OCI-LY7 (cell line): ENCODE results near the gene ISG20L2. TPM values are rescaled to one million over a fixed set of nuclear protein-coding genes. Genes with fewer than 3 reads are reported as not detected.

Experiments used
- BruUV-seq: library from RNA; stranded (reverse); fragments of 400-500 nt; replicated peaks from 2 replicates; lab custom pipeline; 2021; lab: Mats Ljungman, UMichigan
- CTCF ChIA-PET: fragments of 300-600 bp; sonication (Branson Sonifier 250); formaldehyde crosslinking; loops from one replicate; lab custom pipeline; 2022; ENCODE audit warnings: antibody characterized with exemption; ENCODE audit not compliant: unreplicated experiment; lab: Charles Lee
- POLR2A ChIA-PET: fragments of 300-600 bp; sonication (Branson Sonifier 250); formaldehyde crosslinking; loops from one replicate; lab custom pipeline; 2022; ENCODE audit warnings: antibody characterized with exemption; lab: Charles Lee
- DNase-seq: peaks from one replicate; pipeline ENCODE4 v3.0.0-alpha.2; 2015; ENCODE audit warnings: low spot score
- H2AFZ ChIP-seq: fragments of 200-600 bp; sonication (generic), shearing (Covaris generic); 2 replicates; pipeline ENCODE4 v1.6.1; 2014; ENCODE audit warnings: mild to moderate bottlenecking, antibody characterized with exemption, low read length, moderate library complexity
- H3K27ac ChIP-seq: fragments of 200-600 bp; sonication (generic); 2 replicates; pipeline ENCODE4 v1.5.1; 2014; ENCODE audit warnings: mixed run types, low read depth, mild to moderate bottlenecking, moderate library complexity, low read length, inconsistent platforms; ENCODE audit not compliant: poor library complexity, severe bottlenecking
- H3K36me3 ChIP-seq: fragments of 200-600 bp; sonication (generic); 2 replicates; pipeline ENCODE4 v1.6.1; 2014; ENCODE audit warnings: mild to moderate bottlenecking, antibody characterized with exemption, low read length, moderate library complexity, mixed read lengths; ENCODE audit not compliant: insufficient read depth
- H3K4me1 ChIP-seq: fragments of 200-600 bp; sonication (generic); 2 replicates; pipeline ENCODE4 v1.5.1; 2014; ENCODE audit warnings: mild to moderate bottlenecking, low read length; ENCODE audit not compliant: insufficient read depth, poor library complexity, severe bottlenecking
- H3K4me2 ChIP-seq: fragments of 200-600 bp; sonication (generic); 2 replicates; pipeline ENCODE4 v1.6.1; 2014; ENCODE audit warnings: mild to moderate bottlenecking, low read length
- H3K4me3 ChIP-seq: fragments of 200-600 bp; sonication (generic); 2 replicates; pipeline ENCODE4 v1.5.1; 2014; ENCODE audit warnings: mild to moderate bottlenecking, low read depth, low read length; ENCODE audit not compliant: poor library complexity, severe bottlenecking
- H3K79me2 ChIP-seq: fragments of 200-600 bp; sonication (generic); 2 replicates; pipeline ENCODE4 v1.6.1; 2016; ENCODE audit warnings: low read depth, mild to moderate bottlenecking, low read length, moderate library complexity, mixed read lengths; ENCODE audit not compliant: insufficient read depth
- H3K9me2 ChIP-seq: fragments of 200-600 bp; sonication (generic); 2 replicates; pipeline ENCODE4 v1.6.1; 2016; ENCODE audit warnings: mild to moderate bottlenecking, low read length, mixed read lengths; ENCODE audit not compliant: insufficient read depth
- H3K9me3 ChIP-seq: fragments of 200-600 bp; sonication (generic); 2 replicates; pipeline ENCODE4 v1.6.1; 2014; ENCODE audit warnings: mild to moderate bottlenecking, mixed run types, low read length, mixed read lengths
- H4K20me1 ChIP-seq: fragments of 200-600 bp; sonication (generic); 2 replicates; pipeline ENCODE4 v1.6.1; 2014; ENCODE audit warnings: mild to moderate bottlenecking, antibody characterized with exemption, low read length, moderate library complexity, mixed read lengths; ENCODE audit not compliant: insufficient read depth
- CTCF ChIP-seq: fragments of 200-600 bp; sonication (generic); conservative IDR thresholded peaks from 2 replicates; pipeline ENCODE4 v1.5.1; 2014; ENCODE audit warnings: mild to moderate bottlenecking, antibody characterized with exemption, low read length, moderate library complexity, mixed read lengths
- EZH2phosphoT487 ChIP-seq: fragments of 200-600 bp; sonication (generic); IDR thresholded peaks from 2 replicates; pipeline ENCODE4 v1.6.1; 2018; ENCODE audit warnings: low read depth, borderline replicate concordance, mild to moderate bottlenecking, mixed run types, antibody characterized with exemption, low read length, moderate library complexity, mixed read lengths
- intact Hi-C: fragments of 100-400 bp; cut with micrococcal nuclease; formaldehyde crosslinking; loops from one replicate; pipeline ENCODE4 v1.10.0; 2022; ENCODE audit not compliant: unreplicated experiment
- total RNA-seq, 2 experiments: library from RNA; depleted of rRNA in 1 of 2; stranded (reverse); fragments of >200 nt in 1 of 2; shearing (Covaris generic) in 1 of 2; gene quantifications; 2 replicates each; pipeline ENCODE4 v1.2.3, GENCODE V29; 2014 to 2022

The ISG20L2 gene
- total RNA-seq, 2 experiments from 2014 or later: 37.9 to 74.1 TPM

GRCh38 chr1:156768610-156769295 lies 40.2 kb upstream of the ISG20L2 start:
- intact Hi-C loops: no loop called here
- POLR2A ChIA-PET: interaction anchor here (1.1 to 1.4 kb wide), 3 partner anchors 10 to 28 kb away, joined by 4 to 7 read pairs (median 4); partner anchors contain the start of gene MRPL24
- Histone ChIP-seq H3K79me2 (peaks cover 72% of the 10 kb centered on the region), H4K20me1 (peaks cover 23% of the 10 kb centered on the region), H3K4me3 (peak overlapping the region; percentile 89), H3K9me3 (no peaks in the 10 kb centered on the region), H2AFZ (no peak overlapping the region), H3K4me2 (peak overlapping the region; percentile 98), H3K4me1 (peaks cover 24% of the 10 kb centered on the region), H3K9me2 (no peaks in the 10 kb centered on the region), H3K27ac (peak overlapping the region; percentile 64), H3K36me3 (peaks cover 46% of the 10 kb centered on the region)
- TF ChIP-seq EZH2phosphoT487: no peak
- no peak for TF ChIP-seq CTCF
- DNase-seq: no peak
- no TSS peak for BruUV-seq
- CTCF ChIA-PET: no interaction called here

GRCh38 chr1:156767879-156768604 lies 39.5 kb upstream of the ISG20L2 start:
- TF ChIP-seq CTCF (no peak), EZH2phosphoT487 (no peak)
- intact Hi-C loops: loop anchor here (1.0 kb wide), 3 partner anchors 17 to 40 kb away; partner anchors contain the start of genes HDGF, ISG20L2, METTL25B and MRPL24
- H3K79me2 ChIP-seq: peaks cover 65% of the 10 kb centered on the region
- H2AFZ ChIP-seq: 0 out of 2 replicates have a peak overlapping the region, but pooled peaks have one; percentile 6
- CTCF ChIA-PET: interaction anchor here (0.6 to 1.0 kb wide), 2 partner anchors 42 to 50 kb away, joined by 3 to 8 read pairs; no protein-coding TSS in a partner anchor
- no peaks in the 10 kb centered on the region for H3K9me3 ChIP-seq
- POLR2A ChIA-PET: interaction anchor here (1.0 to 2.0 kb wide), 6 partner anchors 11 to 37 kb away, joined by 3 to 16 read pairs (median 6); partner anchors contain the start of genes HDGF and MRPL24
- H4K20me1 ChIP-seq: peaks cover 17% of the 10 kb centered on the region
- no peak for DNase-seq
- BruUV-seq: TSS peak; percentile 74
- H3K4me2 ChIP-seq: peak overlapping the region; percentile 98
- H3K27ac ChIP-seq: peak overlapping the region; percentile 64
- H3K4me1 ChIP-seq: peaks cover 24% of the 10 kb centered on the region
- peak overlapping the region; percentile 89 for H3K4me3 ChIP-seq
- H3K9me2 ChIP-seq: no peaks in the 10 kb centered on the region
- H3K36me3 ChIP-seq: peaks cover 39% of the 10 kb centered on the region
